ENCODE measurements around the gene TLR1.
"Not testable (repeated sequence)": the region's sequence is repeated elsewhere in the genome, so short reads cannot be mapped to it uniquely, and the experiment has no call there.

The TLR1 gene

GRCh38 chr4:38774181-38774955 is 30.2 kb downstream of the TLR1 start:
- no peak for DNase-seq

- DNase-seq: not testable (repeated sequence)
Observed at GRCh38 chr4:38770281-38770680, 34.3 kb downstream of the TLR1 start.

- DNase-seq: no peak
Observed at GRCh38 chr4:38769857-38770256, 34.7 kb downstream of the TLR1 start.

- no peak for DNase-seq
Observed at GRCh38 chr4:38769441-38769840, 35.1 kb downstream of the TLR1 start.

GRCh38 chr4:38768968-38769394 is 35.6 kb downstream of the TLR1 start:
- DNase-seq: peak; percentile 53

GRCh38 chr4:38766940-38767339 is 37.7 kb downstream of the TLR1 start:
- not testable (repeated sequence) for DNase-seq

- DNase-seq: peak; percentile 58
Observed at GRCh38 chr4:38765382-38765781, 39.2 kb downstream of the TLR1 start.

- no peak for DNase-seq
Observed at GRCh38 chr4:38764277-38764676, 40.3 kb downstream of the TLR1 start.

- DNase-seq: no peak
Observed at GRCh38 chr4:38762560-38762959, 42.0 kb downstream of the TLR1 start.

GRCh38 chr4:38759790-38760122 is 44.8 kb downstream of the TLR1 start:
- DNase-seq: no peak

GRCh38 chr4:38759113-38759789 is 45.3 kb downstream of the TLR1 start:
- peak; percentile 52 for DNase-seq

GRCh38 chr4:38757945-38758600 is 46.5 kb downstream of the TLR1 start:
- no peak for DNase-seq

- DNase-seq: peak; percentile 99
Observed at GRCh38 chr4:38752941-38753806, 51.4 kb downstream of the TLR1 start.

- peak; percentile 29 for DNase-seq
Observed at GRCh38 chr4:38752372-38752940, 52.1 kb downstream of the TLR1 start.

GRCh38 chr4:38751341-38752010 is 53.1 kb downstream of the TLR1 start:
- DNase-seq: no peak

- no peak for DNase-seq
Observed at GRCh38 chr4:38749336-38749735, 55.3 kb downstream of the TLR1 start.

- DNase-seq: no peak
Observed at GRCh38 chr4:38747629-38748028, 57.0 kb downstream of the TLR1 start.

Data from fibroblast of skin of abdomen (primary cell).